Activated CD8-positive, alpha-beta T cell treated with anti-CD3 and anti-CD28 coated beads for 36 hours (primary cell): ENCODE results near the gene OXCT2. TPM values are rescaled to one million over a fixed set of nuclear protein-coding genes. Genes with fewer than 3 reads are reported as not detected.

Experiments used
- ATAC-seq: fragments of 200-7000 bp; cut with Tn5 transposase; one replicate; pipeline ENCODE4 v1.10.0; 2021; ENCODE audit warnings: mild to moderate bottlenecking, moderate library complexity
- CTCF ChIA-PET: fragments of 350-600 bp; sonication (Branson Sonifier 250); formaldehyde crosslinking; loops from one replicate; lab custom pipeline; 2021; ENCODE audit warnings: antibody characterized with exemption; lab: Charles Lee
- POLR2A ChIA-PET: fragments of 350-600 bp; sonication (Branson Sonifier 250); formaldehyde crosslinking; loops from one replicate; lab custom pipeline; 2021; ENCODE audit warnings: antibody characterized with exemption; lab: Charles Lee
- DNase-seq: peaks from one replicate; pipeline ENCODE4 v3.0.0-alpha.2; 2020
- H3K27ac Mint-ChIP-seq: one replicate; pipeline ENCODE4 v1.8.0; 2021; ENCODE audit warnings: mild to moderate bottlenecking, mixed read lengths
- H3K27me3 Mint-ChIP-seq: one replicate; pipeline ENCODE4 v1.8.0; 2021; ENCODE audit warnings: mixed read lengths
- H3K36me3 Mint-ChIP-seq: one replicate; pipeline ENCODE4 v1.8.0; 2021; ENCODE audit warnings: low read depth, mixed read lengths
- H3K4me1 Mint-ChIP-seq: one replicate; pipeline ENCODE4 v1.8.0; 2021; ENCODE audit warnings: low read depth, mixed read lengths
- H3K4me3 Mint-ChIP-seq: one replicate; pipeline ENCODE4 v1.8.0; 2021; ENCODE audit warnings: mild to moderate bottlenecking, moderate library complexity, mixed read lengths
- H3K9me3 Mint-ChIP-seq: one replicate; pipeline ENCODE4 v1.8.0; 2021; ENCODE audit warnings: mixed read lengths
- intact Hi-C: fragments of 100-400 bp; cut with micrococcal nuclease; formaldehyde crosslinking; loops from one replicate; pipeline ENCODE4 v1.10.0; 2022
- total RNA-seq, 2 experiments: library from RNA; stranded (reverse); gene quantifications; one replicate each; pipeline ENCODE4 v1.2.3, GENCODE V29; 2021
- TF ChIP-seq, protein P1 (sequence below): fragments of 200-600 bp; IDR thresholded peaks from one replicate; pipeline ENCODE4 v1.8.0; 2022; ENCODE audit warnings: antibody characterized with exemption, mild to moderate bottlenecking

Gene OXCT2
- total RNA-seq, 2 experiments from 2014 or later: 2.7 to 4.2 TPM

DNA sequence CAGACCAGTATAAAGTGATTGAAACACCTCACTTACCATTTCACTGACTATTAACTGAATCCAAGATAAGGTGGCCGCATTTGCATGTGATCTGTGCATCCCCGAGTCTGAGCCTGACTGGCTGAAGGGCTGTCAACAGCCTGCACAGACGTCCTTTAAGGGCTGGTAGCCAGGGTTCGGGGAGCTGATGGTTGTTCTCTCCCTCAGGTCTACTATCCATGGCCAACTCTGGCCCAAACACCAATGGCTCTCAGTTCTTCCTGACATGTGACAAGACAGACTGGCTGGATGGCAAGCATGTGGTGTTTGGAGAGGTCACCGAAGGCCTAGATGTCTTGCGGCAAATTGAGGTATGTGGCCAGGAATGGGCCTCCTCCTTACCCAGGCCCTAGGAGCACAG, 18.4 kb downstream of the OXCT2 start:
- TF ChIP-seq, protein P1, sequence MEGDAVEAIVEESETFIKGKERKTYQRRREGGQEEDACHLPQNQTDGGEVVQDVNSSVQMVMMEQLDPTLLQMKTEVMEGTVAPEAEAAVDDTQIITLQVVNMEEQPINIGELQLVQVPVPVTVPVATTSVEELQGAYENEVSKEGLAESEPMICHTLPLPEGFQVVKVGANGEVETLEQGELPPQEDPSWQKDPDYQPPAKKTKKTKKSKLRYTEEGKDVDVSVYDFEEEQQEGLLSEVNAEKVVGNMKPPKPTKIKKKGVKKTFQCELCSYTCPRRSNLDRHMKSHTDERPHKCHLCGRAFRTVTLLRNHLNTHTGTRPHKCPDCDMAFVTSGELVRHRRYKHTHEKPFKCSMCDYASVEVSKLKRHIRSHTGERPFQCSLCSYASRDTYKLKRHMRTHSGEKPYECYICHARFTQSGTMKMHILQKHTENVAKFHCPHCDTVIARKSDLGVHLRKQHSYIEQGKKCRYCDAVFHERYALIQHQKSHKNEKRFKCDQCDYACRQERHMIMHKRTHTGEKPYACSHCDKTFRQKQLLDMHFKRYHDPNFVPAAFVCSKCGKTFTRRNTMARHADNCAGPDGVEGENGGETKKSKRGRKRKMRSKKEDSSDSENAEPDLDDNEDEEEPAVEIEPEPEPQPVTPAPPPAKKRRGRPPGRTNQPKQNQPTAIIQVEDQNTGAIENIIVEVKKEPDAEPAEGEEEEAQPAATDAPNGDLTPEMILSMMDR: no peak
- H3K36me3 Mint-ChIP-seq: peaks cover 53% of the 10 kb centered on the region
- H3K27me3 Mint-ChIP-seq: no peaks in the 10 kb centered on the region
- intact Hi-C loops: no loop called here
- no peak overlapping the region for H3K4me3 Mint-ChIP-seq
- H3K9me3 Mint-ChIP-seq: no peaks in the 10 kb centered on the region
- CTCF ChIA-PET: no interaction called here
- no peak overlapping the region for H3K27ac Mint-ChIP-seq
- DNase-seq (no peak), ATAC-seq (no peak)
- POLR2A ChIA-PET: interaction anchor here (0.9 to 4.3 kb wide), 2 partner anchors 13 to 15 kb away, joined by 3 to 15 read pairs; partner anchors contain the start of gene PPIE
- no peaks in the 10 kb centered on the region for H3K4me1 Mint-ChIP-seq

DNA sequence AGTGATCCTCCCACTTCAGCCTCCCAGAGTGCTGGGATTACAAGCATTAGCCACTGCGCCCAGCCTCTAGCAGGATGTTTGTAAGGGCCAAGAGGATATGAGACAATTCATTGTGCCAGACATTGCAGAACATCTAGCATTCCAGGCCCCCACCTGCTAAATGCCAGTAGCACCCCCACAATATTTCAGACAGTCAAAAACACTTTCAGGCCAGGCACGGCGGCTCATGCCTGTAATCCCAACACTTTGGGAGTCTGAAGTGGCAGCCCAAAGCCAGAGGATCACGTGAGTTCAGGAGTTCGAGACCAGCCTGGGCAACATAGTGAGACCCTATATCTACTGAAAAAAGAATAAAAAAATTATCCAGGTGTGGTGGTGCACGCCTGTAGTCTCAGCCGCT, 19.6 kb downstream of the OXCT2 start:
- Mint-ChIP-seq H3K27me3 (no peaks in the 10 kb centered on the region), H3K4me1 (peaks cover 5% of the 10 kb centered on the region), H3K27ac (no peak overlapping the region), H3K36me3 (peaks cover 56% of the 10 kb centered on the region), H3K9me3 (no peaks in the 10 kb centered on the region), H3K4me3 (no peak overlapping the region)
- ChIA-PET CTCF (no interaction called here), POLR2A (interaction anchor here (0.9 to 4.3 kb wide), 2 partner anchors 12 to 14 kb away, joined by 3 to 15 read pairs; partner anchors contain the start of gene PPIE)
- intact Hi-C loops: no loop called here
- no peak for ATAC-seq
- TF ChIP-seq, protein P1: no peak
- DNase-seq: no peak

DNA sequence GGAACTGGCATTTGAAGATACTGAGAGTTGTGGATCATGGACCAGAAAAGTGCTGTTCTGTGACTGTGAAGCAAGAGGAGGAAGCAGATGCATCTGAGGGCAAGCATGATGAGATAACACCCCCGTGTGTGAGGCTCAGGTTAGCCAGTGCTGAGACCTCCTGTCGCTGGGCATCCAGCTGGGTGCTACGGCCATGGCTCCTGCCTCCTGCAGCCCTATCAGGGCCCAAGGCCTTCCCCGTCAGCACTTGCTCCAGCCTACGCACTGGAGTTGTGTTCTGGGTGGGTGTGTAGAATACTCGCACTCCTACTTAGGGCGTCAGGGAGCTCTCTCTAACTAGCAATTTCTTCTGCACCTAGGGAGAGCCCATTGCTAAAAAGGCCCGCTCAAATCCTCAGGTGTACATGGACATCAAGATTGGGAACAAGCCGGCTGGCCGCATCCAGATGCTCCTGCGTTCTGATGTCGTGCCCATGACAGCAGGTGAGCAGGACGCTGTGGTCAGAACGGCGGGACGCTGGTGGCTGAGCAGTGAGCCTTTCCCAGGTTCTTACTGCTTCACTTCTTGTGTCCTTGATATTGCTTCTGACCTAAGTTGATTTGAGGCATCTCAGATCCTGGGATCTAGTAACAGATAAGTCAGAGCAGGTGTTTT, 26.0 kb downstream of the OXCT2 start:
- intact Hi-C loops: no loop called here
- Mint-ChIP-seq H3K36me3 (peaks cover 70% of the 10 kb centered on the region), H3K27me3 (no peaks in the 10 kb centered on the region), H3K27ac (no peak overlapping the region), H3K9me3 (no peaks in the 10 kb centered on the region), H3K4me3 (no peak overlapping the region), H3K4me1 (peaks cover 20% of the 10 kb centered on the region)
- TF ChIP-seq, protein P1: no peak
- no peak for ATAC-seq
- ChIA-PET POLR2A (no interaction called here), CTCF (no interaction called here)
- DNase-seq: no peak

DNA sequence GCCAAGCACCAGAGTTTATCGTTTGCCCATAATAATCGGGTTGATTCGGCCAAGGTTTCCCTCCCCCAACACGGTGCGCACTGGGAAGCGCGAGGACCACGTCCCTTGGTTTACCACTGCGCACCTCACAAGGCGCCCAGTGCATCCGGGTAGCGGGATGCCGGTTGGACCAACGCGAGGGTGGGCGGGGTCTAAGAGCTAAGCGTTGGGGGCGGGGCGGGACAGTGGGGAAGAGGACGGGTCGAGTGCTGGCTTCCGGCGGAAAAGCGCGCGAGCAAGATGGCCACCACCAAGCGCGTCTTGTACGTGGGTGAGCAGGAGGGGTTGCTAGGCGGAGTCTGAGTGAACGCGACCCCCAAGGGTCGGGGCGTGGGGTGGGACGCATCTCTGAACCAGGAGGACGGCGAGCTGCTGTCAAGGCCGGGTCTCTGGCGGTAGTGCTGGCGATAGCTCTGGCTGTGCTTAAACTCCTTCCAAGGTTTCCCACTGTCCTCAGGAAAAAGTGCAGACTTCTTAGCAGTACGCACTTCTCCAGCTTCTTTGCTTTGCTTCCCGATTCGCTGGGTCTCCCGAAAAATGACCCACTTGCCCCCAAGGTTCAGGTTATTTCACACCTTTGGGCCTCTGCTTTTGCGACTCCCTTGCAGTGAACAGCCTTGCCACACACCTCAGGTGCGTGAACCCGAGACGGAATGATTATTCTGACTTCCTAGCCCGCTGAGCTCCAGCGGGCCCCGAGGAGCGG, 32.4 kb downstream of the OXCT2 start, which contains the start of gene PPIE:
Gene PPIE (plus strand): TSS at position 261 of the 745 bp plus-strand sequence. CDS start 19 bp downstream, at position 280.
- H3K4me1 Mint-ChIP-seq: peaks cover 43% of the 10 kb centered on the region
- TF ChIP-seq, protein P1: no peak
- H3K9me3 Mint-ChIP-seq: no peaks in the 10 kb centered on the region
- intact Hi-C loops: no loop called here
- ATAC-seq (peak; percentile 99), DNase-seq (peak; percentile 99)
- peak within 1 kb of the TSS; percentile 93 for H3K4me3 Mint-ChIP-seq
- peak within 1 kb of the TSS; percentile 92 for H3K27ac Mint-ChIP-seq
- H3K36me3 Mint-ChIP-seq: peaks cover 39% of the 10 kb centered on the region
- peaks cover 8% of the 10 kb centered on the region for H3K27me3 Mint-ChIP-seq
- POLR2A ChIA-PET: interaction anchor here (0.6 to 2.4 kb wide), 14 partner anchors 13 to 550 kb away, joined by 3 to 15 read pairs (median 3); partner anchors contain the start of gene CAP1
- CTCF ChIA-PET: interaction anchor here (0.7 to 3.1 kb wide), 8 partner anchors 19 to 235 kb away, joined by 3 to 17 read pairs (median 4); no protein-coding TSS in a partner anchor
